ENCODE measurements around the gene DHTKD1. TPM values are rescaled to one million over a fixed set of nuclear protein-coding genes. Genes with fewer than 3 reads are reported as not detected.

Gene DHTKD1
- total RNA-seq, 1 experiment from 2014 or later: 53.2 TPM

DNA sequence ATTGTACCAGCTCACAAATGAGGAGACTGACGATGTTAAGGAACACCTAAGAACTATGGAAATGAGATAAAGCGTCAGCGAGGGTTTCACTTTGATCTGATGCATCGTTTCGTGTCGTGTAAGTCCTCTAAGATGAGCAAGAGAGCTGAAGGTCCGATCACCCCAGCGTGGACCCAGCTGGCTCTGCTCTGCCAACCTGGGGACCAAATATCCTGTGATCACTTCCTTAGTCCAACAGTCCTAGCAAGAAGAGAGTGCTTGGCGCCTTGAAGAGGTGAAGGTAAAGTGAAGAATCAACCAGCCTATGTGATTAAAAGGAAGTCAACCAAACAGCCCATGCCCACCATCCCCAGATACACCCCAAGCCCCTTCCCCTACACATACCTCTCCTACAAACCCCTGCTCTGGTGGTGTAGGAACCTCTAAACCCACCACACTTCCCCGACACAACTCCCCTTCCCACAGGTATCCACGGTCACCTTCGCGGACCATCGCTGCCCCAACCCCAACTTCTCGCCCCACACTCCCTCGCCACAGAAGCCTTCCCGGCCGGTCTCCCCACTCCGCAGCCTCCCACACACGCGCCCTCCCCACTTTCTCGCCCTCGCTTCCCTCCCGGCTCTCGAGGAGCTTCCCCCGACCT is 26.9 kb upstream of the DHTKD1 start:
- H4K20me1 ChIP-seq (ENCODE audit: control insufficient read depth, insufficient read depth, insufficient read length): no peaks in the 10 kb centered on the region
- Mint-ChIP-seq H3K4me1 (peaks cover 18 to 21% of the 10 kb centered on the region in 2 experiments), H3K27me3 (ENCODE audit: low read depth) (peaks cover 2% of the 10 kb centered on the region; the same call in 1 of the 2 replicates), H3K27ac (peak overlapping the region; percentile 93 to 99 (median 94)), H3K4me3 (peak overlapping the region; percentile 91 to 95), H3K36me3 (ENCODE audit: insufficient read depth in 1 of 3, low read depth in 3 of 3) (peaks cover 0 to 8% (median 3%) of the 10 kb centered on the region in 3 experiments; a peak in 2 of 7 replicates), H3K9me3 (peaks cover 0 to 3% of the 10 kb centered on the region in 2 experiments; a peak in 1 of 5 replicates)
- H2BK120ac ChIP-seq (ENCODE audit: low read depth, low read length, poor library complexity, severe bottlenecking): no peak overlapping the region
- H3K9ac ChIP-seq (ENCODE audit: extremely low read depth, insufficient read length, low read length): peak overlapping the region; percentile 89
- H4K91ac ChIP-seq (ENCODE audit: insufficient read length, low read depth, low read length): peak overlapping the region; percentile 32
- H2BK15ac ChIP-seq (ENCODE audit: low read depth, low read length): no peak overlapping the region
- H3K27ac ChIP-seq (ENCODE audit: insufficient read length, low read depth, low read length): no peak overlapping the region
- H3K79me1 ChIP-seq (ENCODE audit: insufficient read depth, low read depth, low read length, poor library complexity, severe bottlenecking): peaks cover 4% of the 10 kb centered on the region
- TF ChIP-seq, protein P1, sequence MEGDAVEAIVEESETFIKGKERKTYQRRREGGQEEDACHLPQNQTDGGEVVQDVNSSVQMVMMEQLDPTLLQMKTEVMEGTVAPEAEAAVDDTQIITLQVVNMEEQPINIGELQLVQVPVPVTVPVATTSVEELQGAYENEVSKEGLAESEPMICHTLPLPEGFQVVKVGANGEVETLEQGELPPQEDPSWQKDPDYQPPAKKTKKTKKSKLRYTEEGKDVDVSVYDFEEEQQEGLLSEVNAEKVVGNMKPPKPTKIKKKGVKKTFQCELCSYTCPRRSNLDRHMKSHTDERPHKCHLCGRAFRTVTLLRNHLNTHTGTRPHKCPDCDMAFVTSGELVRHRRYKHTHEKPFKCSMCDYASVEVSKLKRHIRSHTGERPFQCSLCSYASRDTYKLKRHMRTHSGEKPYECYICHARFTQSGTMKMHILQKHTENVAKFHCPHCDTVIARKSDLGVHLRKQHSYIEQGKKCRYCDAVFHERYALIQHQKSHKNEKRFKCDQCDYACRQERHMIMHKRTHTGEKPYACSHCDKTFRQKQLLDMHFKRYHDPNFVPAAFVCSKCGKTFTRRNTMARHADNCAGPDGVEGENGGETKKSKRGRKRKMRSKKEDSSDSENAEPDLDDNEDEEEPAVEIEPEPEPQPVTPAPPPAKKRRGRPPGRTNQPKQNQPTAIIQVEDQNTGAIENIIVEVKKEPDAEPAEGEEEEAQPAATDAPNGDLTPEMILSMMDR (conservative IDR thresholded peaks at IDR 0.05): no peak
- H4K8ac ChIP-seq (replicated peaks; ENCODE audit: insufficient read length, low read depth, low read length): no peak overlapping the region
- no peak overlapping the region for H2BK12ac ChIP-seq (ENCODE audit: insufficient read length, low read depth, low read length)
- peak overlapping the region; percentile 76 for H3K14ac ChIP-seq (ENCODE audit: insufficient read depth, low read length)
- H3K4ac ChIP-seq (ENCODE audit: low read depth, low read length): no peak overlapping the region
- no peaks in the 10 kb centered on the region for H3K4me1 ChIP-seq (ENCODE audit: insufficient read depth, low read length)
- H3K23ac ChIP-seq (ENCODE audit: insufficient read length, low read depth, low read length): no peak overlapping the region
- peak overlapping the region; percentile 73 for H3K18ac ChIP-seq (ENCODE audit: insufficient read length, low read depth, low read length)
- peak overlapping the region; percentile 98 for H3K4me2 ChIP-seq (ENCODE audit: insufficient read depth, insufficient read length, low read length)
- no CpG with 5 or more reads among the region's 26 CpGs for WGBS (ENCODE audit: extremely low coverage, insufficient read length, low lambda C conversion rate)
- H3T11ph ChIP-seq (ENCODE audit: low read length): no peak overlapping the region
- DNase-seq: no peak
- peaks cover 18% of the 10 kb centered on the region; the same call in 1 of the 2 replicates for H3K79me2 ChIP-seq (ENCODE audit: insufficient read depth, low read length)
- no peak overlapping the region for H3K56ac ChIP-seq (ENCODE audit: insufficient read length, low read depth, low read length)
- H2AK5ac ChIP-seq (ENCODE audit: insufficient read length, low read length): no peak overlapping the region
- peaks cover 6% of the 10 kb centered on the region for H3K23me2 ChIP-seq (ENCODE audit: insufficient read length, low read depth, low read length, poor library complexity, severe bottlenecking)
- no peak overlapping the region for H2AFZ ChIP-seq (ENCODE audit: low read length)
- no peaks in the 10 kb centered on the region for H3K27me3 ChIP-seq (ENCODE audit: insufficient read depth, low read length)
- H3K9me3 ChIP-seq (ENCODE audit: control insufficient read depth, low read depth, low read length): no peaks in the 10 kb centered on the region
- no peak overlapping the region for H2BK5ac ChIP-seq (ENCODE audit: insufficient read length, low read length)
- H4K5ac ChIP-seq (ENCODE audit: insufficient read length, low read depth, low read length): no peak overlapping the region
- H2BK20ac ChIP-seq (ENCODE audit: low read depth, low read length, poor library complexity, severe bottlenecking): no peak overlapping the region
